ENCODE data around the gene MYL2.

Gene MYL2

DNA sequence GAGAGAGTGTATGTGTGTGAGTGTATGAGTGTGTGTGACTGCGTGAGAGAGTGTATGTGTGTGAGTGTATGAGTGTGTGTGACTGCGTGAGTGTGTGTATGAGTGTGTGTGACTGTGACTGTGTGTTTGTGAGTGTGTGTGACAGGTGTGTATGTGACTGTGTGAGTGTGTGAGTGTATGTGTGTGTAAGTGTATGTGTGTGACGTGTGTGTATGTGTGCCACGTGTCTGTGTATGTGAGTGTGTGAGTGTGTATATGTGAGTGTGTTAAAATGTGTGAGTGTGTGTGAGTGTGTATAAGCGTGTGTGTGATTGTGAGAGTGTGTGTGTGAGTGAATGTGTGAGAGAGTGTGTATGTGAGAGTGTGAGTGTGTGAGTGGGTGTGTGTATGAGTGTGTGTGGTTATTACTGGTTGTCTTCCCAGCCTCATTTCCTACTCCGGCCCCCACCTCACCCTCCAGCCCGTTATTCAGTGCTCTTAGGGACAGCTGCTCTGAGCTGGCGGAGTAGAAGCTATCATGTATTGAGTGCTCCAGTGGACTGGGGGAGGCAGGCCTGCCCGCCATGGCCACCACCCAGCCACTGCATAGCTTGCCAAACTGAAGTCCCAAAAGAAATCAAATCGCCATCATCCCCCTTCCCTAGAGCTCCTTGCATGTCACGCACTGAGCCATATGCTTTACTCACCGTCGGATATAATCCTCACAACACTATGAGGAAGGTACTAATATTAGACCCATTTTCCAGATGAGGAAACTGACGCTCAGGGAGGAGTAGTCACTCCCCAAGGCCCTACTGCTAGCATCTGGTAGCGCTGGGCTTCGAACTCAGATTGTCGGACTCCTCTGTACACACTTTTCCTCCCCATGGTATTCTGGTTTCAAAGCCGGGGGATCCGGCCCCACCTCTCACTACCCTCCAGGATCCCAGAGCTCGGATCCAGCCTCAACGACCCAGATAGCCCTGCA, 10.3 kb upstream of the MYL2 start:
- intact Hi-C loops (cut with DNase I) = no loop called here

DNA sequence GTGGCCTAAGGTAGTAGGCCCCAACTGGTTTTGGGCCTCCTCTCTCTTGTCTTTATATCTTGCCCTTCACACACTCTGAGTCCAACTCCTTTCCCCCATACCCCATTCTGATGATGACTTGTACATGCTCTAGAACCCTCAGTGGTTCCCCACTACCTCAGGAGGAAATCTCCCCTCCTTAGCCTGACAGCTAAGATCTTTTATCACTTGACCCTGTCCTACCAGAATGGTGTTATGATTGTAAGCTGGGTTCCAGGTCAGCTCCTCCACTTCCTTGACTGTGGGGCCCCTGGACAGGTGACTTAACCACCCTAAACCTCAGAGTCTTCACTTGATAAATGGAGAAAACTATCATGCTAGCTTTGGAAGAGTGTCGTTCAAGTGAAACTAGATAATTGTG, 9.4 kb upstream of the MYL2 start:
- DNase-seq = no peak

More for the DNA sequence above, 10.3 kb upstream of the MYL2 start:
- DNase-seq = no peak

GRCh38 chr12:110928700-110929099, 8.3 kb upstream of the MYL2 start:
- intact Hi-C loops (cut with DNase I) = no loop called here
- no peak for DNase-seq

More for the DNA sequence above, 9.4 kb upstream of the MYL2 start:
- intact Hi-C loops (cut with DNase I) = no loop called here

- intact Hi-C loops (cut with DNase I) = no loop called here
- no peak for DNase-seq
Observed at GRCh38 chr12:110927546-110927945, 7.2 kb upstream of the MYL2 start.

GRCh38 chr12:110923692-110924334, 3.4 kb upstream of the MYL2 start:
- no peak for DNase-seq
- intact Hi-C loops (cut with DNase I) = no loop called here

GRCh38 chr12:110923192-110923591, 2.8 kb upstream of the MYL2 start:
- intact Hi-C loops (cut with DNase I) = no loop called here
- no peak for DNase-seq

DNA sequence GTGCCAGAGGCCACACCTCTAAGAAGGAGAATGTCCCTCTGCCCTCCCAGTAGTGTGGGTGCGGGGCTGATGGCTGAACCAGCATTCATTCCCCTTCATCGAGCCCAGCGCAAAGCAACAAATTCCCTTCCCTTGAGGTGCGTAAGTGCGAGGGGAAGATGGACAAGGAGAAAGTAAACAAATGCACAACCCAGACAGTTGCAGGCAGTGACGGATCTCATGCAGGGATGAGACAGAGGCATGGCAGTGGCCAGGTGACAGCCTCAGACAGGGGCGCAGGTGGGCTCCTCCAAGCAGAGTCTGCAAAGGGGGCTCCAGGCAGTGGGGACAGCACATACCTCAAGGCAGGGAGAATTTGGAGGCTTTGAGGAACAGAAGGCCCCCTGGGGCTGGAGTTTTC, 2.3 kb upstream of the MYL2 start:
- DNase-seq = no peak
- intact Hi-C loops (cut with DNase I) = no loop called here

DNA sequence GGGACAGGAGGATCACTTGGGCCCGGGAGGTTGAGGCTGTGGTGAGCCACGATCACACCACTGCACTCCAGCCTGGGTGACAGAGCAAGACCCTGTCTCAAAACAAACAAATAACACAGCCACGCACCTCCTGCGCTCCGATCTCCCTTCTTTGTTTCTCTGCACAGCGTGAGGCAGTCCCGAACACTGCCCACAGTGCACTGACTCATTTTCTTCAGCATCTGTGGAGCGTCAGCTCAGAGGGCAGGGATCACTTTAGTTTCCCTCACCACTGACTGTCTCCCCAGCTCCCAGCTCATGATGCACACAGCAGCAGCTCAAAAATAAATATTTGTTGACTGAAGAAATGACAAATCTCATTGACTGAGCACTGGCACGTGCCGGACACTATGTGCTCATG, 883 bp upstream of the MYL2 start:
- peak in 1 of 10 donors; percentile 58 for DNase-seq
- intact Hi-C loops (cut with DNase I) = no loop called here

- DNase-seq = peak in 1 of 10 donors; percentile 5
- intact Hi-C loops (cut with DNase I) = no loop called here
Observed at GRCh38 chr12:110919720-110920119, 659 bp downstream of the MYL2 start.

DNA sequence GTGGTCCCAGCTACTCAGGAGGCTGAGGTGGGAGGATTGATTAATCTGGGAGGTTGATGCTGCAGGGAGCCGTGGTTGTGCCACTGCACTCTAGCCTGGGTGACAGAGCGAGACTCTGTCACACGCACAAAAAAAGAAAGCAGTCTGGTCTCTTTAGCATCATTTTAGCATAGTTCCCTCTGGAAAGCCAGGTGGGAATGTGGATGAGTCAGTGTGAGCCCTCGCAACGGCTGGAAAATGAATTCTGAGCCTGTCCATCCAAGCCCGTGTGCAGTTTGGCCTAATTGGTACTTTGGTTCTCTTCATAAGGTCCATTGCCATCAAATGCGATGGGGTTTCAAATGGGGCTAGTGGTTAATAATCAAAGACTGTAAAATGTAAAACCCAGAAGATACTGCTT, 2.4 kb downstream of the MYL2 start:
- intact Hi-C loops (cut with DNase I) = no loop called here
- peak in 1 of 10 donors; percentile 43 for DNase-seq

GRCh38 chr12:110917467-110917866, 2.9 kb downstream of the MYL2 start:
- intact Hi-C loops (cut with DNase I) = no loop called here
- DNase-seq = peak in 1 of 10 donors; percentile 4

- DNase-seq = no peak
- intact Hi-C loops (cut with DNase I) = no loop called here
Observed at GRCh38 chr12:110916295-110916875, 4.0 kb downstream of the MYL2 start.

- DNase-seq = peak in 1 of 10 donors; percentile 35
- intact Hi-C loops (cut with DNase I) = no loop called here
Observed at GRCh38 chr12:110913119-110914056, 7.0 kb downstream of the MYL2 start.

GRCh38 chr12:110912263-110912662, 8.1 kb downstream of the MYL2 start:
- intact Hi-C loops (cut with DNase I) = no loop called here
- DNase-seq = peak in 1 of 10 donors; percentile 32

GRCh38 chr12:110908377-110909152, 11.8 kb downstream of the MYL2 start:
- intact Hi-C loops (cut with DNase I) = no loop called here
- peak in 1 of 10 donors; percentile 64 for DNase-seq

GRCh38 chr12:110907583-110907982, 12.8 kb downstream of the MYL2 start:
- intact Hi-C loops (cut with DNase I) = no loop called here
- DNase-seq = peak in 2 of 10 donors; percentile 12 to 45

DNA sequence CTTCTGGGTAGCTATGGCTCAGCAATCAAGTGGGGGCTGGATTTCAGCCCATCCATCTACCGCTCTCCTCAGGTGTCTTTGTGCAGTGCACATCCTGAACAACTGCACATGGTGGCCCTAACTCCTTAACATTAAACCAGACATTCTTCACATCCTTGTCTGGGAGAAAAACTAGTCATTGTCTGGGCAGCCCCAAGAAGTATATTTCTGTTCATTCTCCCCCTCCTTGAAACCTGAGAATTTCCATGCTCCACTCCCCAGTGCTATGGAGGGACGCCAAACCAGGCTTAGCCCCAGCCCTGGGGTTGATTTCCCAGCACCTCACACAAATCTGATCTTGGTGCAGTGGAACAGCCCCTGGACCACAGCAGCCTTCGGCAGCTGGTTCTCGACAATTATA, 13.4 kb downstream of the MYL2 start:
- peak in 2 of 10 donors; percentile 41 to 51 for DNase-seq
- intact Hi-C loops (cut with DNase I) = no loop called here

- DNase-seq = no peak
Observed at GRCh38 chr12:110906516-110906915, 13.9 kb downstream of the MYL2 start.

GRCh38 chr12:110906083-110906482, 14.3 kb downstream of the MYL2 start:
- intact Hi-C loops (cut with DNase I) = no loop called here
- no peak for DNase-seq

More at GRCh38 chr12:110906516-110906915, 13.9 kb downstream of the MYL2 start:
- intact Hi-C loops (cut with DNase I) = no loop called here
